K562 (cell line): ENCODE data around the gene DYNLL1. TPM values are rescaled to one million over a fixed set of nuclear protein-coding genes. Genes with fewer than 3 reads are reported as not detected.

Experiments
- ARHGAP35 ChIP-seq: fragments of 450-650 bp; IDR thresholded peaks from 2 replicates; pipeline ENCODE4 v1.6.1; 2018; ENCODE audit not compliant: partially characterized antibody
- CBX3 ChIP-seq, 2 experiments: IDR thresholded peaks; 1 replicate in 1 of 2; 2 replicates in 1 of 2; pipeline ENCODE4 v1.6.1; 2012; ENCODE audit warnings: inconsistent platforms in 2 of 2, low read length in 2 of 2, borderline replicate concordance in 1 of 2, control low read depth in 1 of 2
- DACH1 ChIP-seq: fragments of 450-650 bp; IDR thresholded peaks from 2 replicates; pipeline ENCODE4 v1.6.1; 2018; ENCODE audit not compliant: partially characterized antibody
- DIDO1 ChIP-seq: fragments of 450-650 bp; IDR thresholded peaks from 2 replicates; pipeline ENCODE4 v1.6.1; 2016; ENCODE audit warnings: low read depth, missing biosample characterization, missing genetic modification characterization
- HIVEP1 ChIP-seq: fragments of 250-450 bp; sonication (Bioruptor Pico); IDR thresholded peaks from 2 replicates; pipeline ENCODE4 v1.4.0; 2020; ENCODE audit warnings: mild to moderate bottlenecking
- HMGN3 ChIP-seq: IDR thresholded peaks from 2 replicates; pipeline ENCODE4 v1.6.1; 2011; ENCODE audit warnings: borderline replicate concordance, low read depth, mild to moderate bottlenecking, mixed read lengths, low read length; ENCODE audit not compliant: insufficient read length; ENCODE audit errors: extremely low read depth
- KDM5B ChIP-seq: fragments of 200-600 bp; sonication (generic); IDR thresholded peaks from 2 replicates; pipeline ENCODE4 v1.6.1; 2012; ENCODE audit warnings: low read depth, mild to moderate bottlenecking, moderate library complexity, low read length, control low read depth, inconsistent platforms; ENCODE audit not compliant: insufficient replicate concordance
- MAFK ChIP-seq: IDR thresholded peaks from 2 replicates; pipeline ENCODE4 v1.6.1; 2011; ENCODE audit warnings: low read length, improper control_type of control experiment
- MYBL2 ChIP-seq, 2 experiments: fragments of 450-650 bp in 1 of 2; sonication (generic) in 1 of 2; formaldehyde crosslinking in 1 of 2; IDR thresholded peaks; 2 replicates each; pipeline versions ENCODE4 v1.6.1 to v1.8.1; 2017 to 2022; ENCODE audit warnings: borderline replicate concordance in 1 of 2, inconsistent platforms in 1 of 2, low read depth in 1 of 2, mild to moderate bottlenecking in 1 of 2, missing genetic modification reagents in 1 of 2, moderate library complexity in 1 of 2
- NCOA2 ChIP-seq, 2 experiments: fragments of 450-650 bp; IDR thresholded peaks; 2 replicates each; pipeline ENCODE4 v1.6.1; 2018; ENCODE audit warnings: mild to moderate bottlenecking in 2 of 2, moderate library complexity in 1 of 2; ENCODE audit not compliant: partially characterized antibody in 2 of 2
- NFE2L1 ChIP-seq: fragments of 450-650 bp; IDR thresholded peaks from 2 replicates; pipeline ENCODE4 v1.6.1; 2016; ENCODE audit warnings: missing genetic modification characterization, low read depth, mild to moderate bottlenecking, missing compliant biosample characterization, moderate library complexity, borderline replicate concordance
- PCBP2 ChIP-seq: fragments of 200-400 bp; formaldehyde crosslinking; IDR thresholded peaks from 2 replicates; pipeline ENCODE4 v1.6.1; 2018; ENCODE audit warnings: low read length, low read depth, mild to moderate bottlenecking, moderate library complexity; ENCODE audit not compliant: poor library complexity, severe bottlenecking
- RFX5 ChIP-seq: IDR thresholded peaks from 2 replicates; pipeline ENCODE4 v1.6.1; 2011; ENCODE audit warnings: low read depth, mild to moderate bottlenecking, improper control_type of control experiment, low read length
- RFX7 ChIP-seq: fragments of 250-450 bp; sonication (Bioruptor Pico); IDR thresholded peaks from 2 replicates; pipeline ENCODE4 v1.5.1; 2021; ENCODE audit warnings: mild to moderate bottlenecking
- SREBF1 ChIP-seq: fragments of 150-350 bp; IDR thresholded peaks from 2 replicates; pipeline ENCODE4 v1.6.1; 2014; ENCODE audit warnings: antibody characterized with exemption, low read depth, low read length, borderline replicate concordance
- SRSF7 ChIP-seq: fragments of 200-400 bp; formaldehyde crosslinking; optimal IDR thresholded peaks from 2 replicates; pipeline ENCODE3; 2017; ENCODE audit warnings: mild to moderate bottlenecking, low read depth, low read length
- TAL1 ChIP-seq: fragments of 450-650 bp; IDR thresholded peaks from 2 replicates; pipeline ENCODE4 v1.6.1; 2016; ENCODE audit warnings: mild to moderate bottlenecking
- TBL1XR1 ChIP-seq, 2 experiments: IDR thresholded peaks; 2 replicates each; pipeline ENCODE4 v1.6.1; 2012; ENCODE audit warnings: improper control_type of control experiment in 2 of 2, low read length in 2 of 2, mild to moderate bottlenecking in 1 of 2
- TRIM24 ChIP-seq, 2 experiments: fragments of 450-650 bp; IDR thresholded peaks; 2 replicates each; pipeline ENCODE4 v1.6.1; 2016
- ZNF311 ChIP-seq: fragments of 250-450 bp; sonication (Bioruptor Pico); IDR thresholded peaks from 2 replicates; pipeline ENCODE4 v1.4.0; 2020; ENCODE audit warnings: mild to moderate bottlenecking, moderate library complexity
- ZNF561 ChIP-seq: fragments of 450-650 bp; formaldehyde crosslinking; conservative IDR thresholded peaks from 2 replicates; pipeline ENCODE4 v1.4.0; 2020; ENCODE audit warnings: mild to moderate bottlenecking, moderate library complexity
- ZNF583 ChIP-seq: fragments of 250-450 bp; sonication (Bioruptor Pico); IDR thresholded peaks from 2 replicates; pipeline ENCODE4 v1.4.0; 2020
- polyA plus RNA-seq, 8 experiments: library from polyadenylated mRNA; depleted of rRNA in 4 of 8; stranded (reverse) in 5 of 8; unstranded in 3 of 8; fragments of >200 nt; fragmentation: Nextera tagmentation in 2 of 8; fragmentation: Illumina TruSeq in 1 of 8; extraction: Ambion mirVana in 2 of 8; extraction: Trizol in 1 of 8; gene quantifications; 2 replicates each; pipeline versions ENCODE4 v1.2.1 to v1.2.3, GENCODE V29; 2011 to 2014; ENCODE audit warnings: inconsistent platforms in 1 of 8, missing spikeins in 1 of 8
- total RNA-seq, 7 experiments: library from RNA; depleted of rRNA in 6 of 7; stranded (reverse); fragments of >200 nt in 6 of 7; fragmentation: Illumina TruSeq in 2 of 7; extraction: Trizol in 2 of 7; gene quantifications; 2 replicates each; pipeline versions ENCODE4 v1.2.1 to v1.2.3, GENCODE V29; 2011 to 2021; ENCODE audit warnings: low replicate concordance in 1 of 7
- TF ChIP-seq, protein P1 (sequence below): fragments of 450-650 bp; formaldehyde crosslinking; IDR thresholded peaks from 2 replicates; pipeline ENCODE4 v1.4.0; 2020; ENCODE audit warnings: mild to moderate bottlenecking, moderate library complexity
- TF ChIP-seq, protein P2 (sequence below): sonication (generic); formaldehyde crosslinking; IDR thresholded peaks from 2 replicates; pipeline ENCODE4 v1.8.1; 2023; ENCODE audit warnings: mild to moderate bottlenecking, missing genetic modification reagents
- TF ChIP-seq, protein P3 (sequence below): fragments of 250-450 bp; sonication (Bioruptor Pico); IDR thresholded peaks from 2 replicates; pipeline ENCODE4 v1.8.0; 2021; ENCODE audit warnings: moderate library complexity, mild to moderate bottlenecking, inconsistent platforms
- TF ChIP-seq, protein P4 (sequence below): sonication (generic); formaldehyde crosslinking; IDR thresholded peaks from 2 replicates; pipeline ENCODE4 v1.8.1; 2023; ENCODE audit warnings: mild to moderate bottlenecking, missing genetic modification reagents

DYNLL1 gene
- total and polyA plus RNA-seq, 9 of the 15 experiments (the other 6 are each of a cell fraction or from before 2014, with no cell fraction given) = 303 to 1,112 (median 468) TPM

DNA sequence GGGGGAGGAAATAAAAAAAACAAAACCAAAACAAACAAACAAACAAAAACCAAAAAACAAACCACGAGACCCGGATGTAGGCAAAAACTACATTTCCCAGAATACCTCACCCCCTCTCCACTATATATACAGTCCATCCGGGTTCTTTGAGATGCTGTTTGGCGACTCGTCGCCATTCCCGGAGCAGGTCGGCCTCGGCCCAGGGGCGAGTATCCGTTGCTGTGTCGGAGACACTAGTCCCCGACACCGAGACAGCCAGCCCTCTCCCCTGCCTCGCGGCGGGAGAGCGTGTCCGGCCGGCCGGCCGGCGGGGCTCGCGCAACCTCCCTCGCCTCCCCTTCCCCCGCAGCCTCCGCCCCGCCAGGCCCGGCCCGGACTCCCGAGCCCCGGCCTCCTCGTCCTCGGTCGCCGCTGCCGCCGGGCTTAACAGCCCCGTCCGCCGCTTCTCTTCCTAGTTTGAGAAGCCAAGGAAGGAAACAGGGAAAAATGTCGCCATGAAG, 38.3 kb downstream of the DYNLL1 start, which contains the start of gene RNF10 (continued):
- TF ChIP-seq HIVEP1 (no peak), SRSF7 (no peak), CBX3 (IDR thresholded peaks at IDR 0.05; ENCODE audit: borderline replicate concordance in 1 of 2, low read length in 2 of 2) (no peak), DACH1 (no peak), RFX7 (no peak), HMGN3 (no peak), MAFK (no peak), MYBL2 (IDR thresholded peaks at IDR 0.05; ENCODE audit: low read depth) (no peak), MYBL2 (CRISPR knock-in tag; IDR thresholded peaks at IDR 0.05; ENCODE audit: borderline replicate concordance) (no peak), TRIM24 (IDR thresholded peaks at IDR 0.05) (no peak), DIDO1 (tag) (peak; percentile 69; the same call in 1 of the 2 replicates), KDM5B (peak; percentile 93), SREBF1 (no peak), ZNF561 (CRISPR knock-in tag) (no peak), ZNF583 (CRISPR knock-in tag) (no peak), NCOA2 (IDR thresholded peaks at IDR 0.05; ENCODE audit: partially characterized antibody in 2 of 2) (no peak), RFX5 (no peak), NFE2L1 (tag) (no peak), ZNF311 (CRISPR knock-in tag) (no peak), PCBP2 (no peak), TBL1XR1 (IDR thresholded peaks at IDR 0.05; ENCODE audit: low read length in 2 of 2) (no peak), TAL1 (no peak), ARHGAP35 (no peak)
- TF ChIP-seq, protein P1, sequence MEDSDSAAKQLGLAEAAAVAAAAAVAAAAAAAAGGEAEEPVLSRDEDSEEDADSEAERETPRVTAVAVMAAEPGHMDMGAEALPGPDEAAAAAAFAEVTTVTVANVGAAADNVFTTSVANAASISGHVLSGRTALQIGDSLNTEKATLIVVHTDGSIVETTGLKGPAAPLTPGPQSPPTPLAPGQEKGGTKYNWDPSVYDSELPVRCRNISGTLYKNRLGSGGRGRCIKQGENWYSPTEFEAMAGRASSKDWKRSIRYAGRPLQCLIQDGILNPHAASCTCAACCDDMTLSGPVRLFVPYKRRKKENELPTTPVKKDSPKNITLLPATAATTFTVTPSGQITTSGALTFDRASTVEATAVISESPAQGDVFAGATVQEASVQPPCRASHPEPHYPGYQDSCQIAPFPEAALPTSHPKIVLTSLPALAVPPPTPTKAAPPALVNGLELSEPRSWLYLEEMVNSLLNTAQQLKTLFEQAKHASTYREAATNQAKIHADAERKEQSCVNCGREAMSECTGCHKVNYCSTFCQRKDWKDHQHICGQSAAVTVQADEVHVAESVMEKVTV (CRISPR knock-in tag) = no peak
- TF ChIP-seq, protein P2, sequence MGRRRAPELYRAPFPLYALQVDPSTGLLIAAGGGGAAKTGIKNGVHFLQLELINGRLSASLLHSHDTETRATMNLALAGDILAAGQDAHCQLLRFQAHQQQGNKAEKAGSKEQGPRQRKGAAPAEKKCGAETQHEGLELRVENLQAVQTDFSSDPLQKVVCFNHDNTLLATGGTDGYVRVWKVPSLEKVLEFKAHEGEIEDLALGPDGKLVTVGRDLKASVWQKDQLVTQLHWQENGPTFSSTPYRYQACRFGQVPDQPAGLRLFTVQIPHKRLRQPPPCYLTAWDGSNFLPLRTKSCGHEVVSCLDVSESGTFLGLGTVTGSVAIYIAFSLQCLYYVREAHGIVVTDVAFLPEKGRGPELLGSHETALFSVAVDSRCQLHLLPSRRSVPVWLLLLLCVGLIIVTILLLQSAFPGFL (CRISPR knock-in tag) = no peak
- TF ChIP-seq, protein P3, sequence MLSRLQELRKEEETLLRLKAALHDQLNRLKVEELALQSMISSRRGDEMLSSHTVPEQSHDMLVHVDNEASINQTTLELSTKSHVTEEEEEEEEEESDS = no peak
- TF ChIP-seq, protein P4, sequence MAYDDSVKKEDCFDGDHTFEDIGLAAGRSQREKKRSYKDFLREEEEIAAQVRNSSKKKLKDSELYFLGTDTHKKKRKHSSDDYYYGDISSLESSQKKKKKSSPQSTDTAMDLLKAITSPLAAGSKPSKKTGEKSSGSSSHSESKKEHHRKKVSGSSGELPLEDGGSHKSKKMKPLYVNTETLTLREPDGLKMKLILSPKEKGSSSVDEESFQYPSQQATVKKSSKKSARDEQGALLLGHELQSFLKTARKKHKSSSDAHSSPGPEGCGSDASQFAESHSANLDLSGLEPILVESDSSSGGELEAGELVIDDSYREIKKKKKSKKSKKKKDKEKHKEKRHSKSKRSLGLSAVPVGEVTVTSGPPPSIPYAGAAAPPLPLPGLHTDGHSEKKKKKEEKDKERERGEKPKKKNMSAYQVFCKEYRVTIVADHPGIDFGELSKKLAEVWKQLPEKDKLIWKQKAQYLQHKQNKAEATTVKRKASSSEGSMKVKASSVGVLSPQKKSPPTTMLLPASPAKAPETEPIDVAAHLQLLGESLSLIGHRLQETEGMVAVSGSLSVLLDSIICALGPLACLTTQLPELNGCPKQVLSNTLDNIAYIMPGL (CRISPR knock-in tag) = no peak
